ENCODE data around the gene COL9A3.

Gene COL9A3

GRCh38 chr20:62864207-62864606 is 47.4 kb downstream of the COL9A3 start:
- DNase-seq, result no peak

- no peak for DNase-seq
Measured at GRCh38 chr20:62872184-62872847, 55.5 kb downstream of the COL9A3 start.

GRCh38 chr20:62872862-62873261 is 56.0 kb downstream of the COL9A3 start:
- DNase-seq, result no peak

GRCh38 chr20:62873280-62873679 is 56.4 kb downstream of the COL9A3 start:
- DNase-seq, result no peak

- peak; percentile 36 for DNase-seq
Measured at GRCh38 chr20:62873681-62874031, 56.8 kb downstream of the COL9A3 start.

GRCh38 chr20:62874964-62875344 is 58.1 kb downstream of the COL9A3 start:
- DNase-seq, result no peak

GRCh38 chr20:62875419-62876361 is 58.8 kb downstream of the COL9A3 start:
- DNase-seq, result peak; percentile 89

GRCh38 chr20:62876501-62876901 is 59.7 kb downstream of the COL9A3 start:
- no peak for DNase-seq

- no peak for DNase-seq
Measured at GRCh38 chr20:62876902-62877816, 60.3 kb downstream of the COL9A3 start.

- DNase-seq, result no peak
Measured at GRCh38 chr20:62878244-62879038, 61.6 kb downstream of the COL9A3 start.

GRCh38 chr20:62879275-62880146 is 62.7 kb downstream of the COL9A3 start:
- DNase-seq, result no peak

GRCh38 chr20:62880147-62880934 is 63.5 kb downstream of the COL9A3 start:
- no peak for DNase-seq

GRCh38 chr20:62880935-62881661 is 64.2 kb downstream of the COL9A3 start:
- no peak for DNase-seq

GRCh38 chr20:62881662-62882395 is 65.0 kb downstream of the COL9A3 start:
- DNase-seq, result no peak

GRCh38 chr20:62882426-62882825 is 65.6 kb downstream of the COL9A3 start:
- DNase-seq, result no peak

- no peak for DNase-seq
Measured at GRCh38 chr20:62884556-62884955, 67.7 kb downstream of the COL9A3 start.

- no peak for DNase-seq
Measured at GRCh38 chr20:62885046-62885895, 68.4 kb downstream of the COL9A3 start.
